Stimulated activated CD4-positive, alpha-beta T cell treated with anti-CD3 and anti-CD28 coated beads, Interleukin-12 subunit alpha, Interleukin-12 subunit beta, amount 100 ng/mL, for 4 hours (primary cell): ENCODE results near the gene HDAC9.
"Not testable (repeated sequence)": the region's sequence is repeated elsewhere in the genome, so short reads cannot be mapped to it uniquely, and the experiment has no call there.

Experiments used
- DNase-seq: peaks from one replicate; pipeline ENCODE4 v3.0.0-alpha.2; 2020

HDAC9 gene

GRCh38 chr7:18666107-18666728 is 170.7 kb downstream of the HDAC9 start:
- peak; percentile 36 for DNase-seq

DNA sequence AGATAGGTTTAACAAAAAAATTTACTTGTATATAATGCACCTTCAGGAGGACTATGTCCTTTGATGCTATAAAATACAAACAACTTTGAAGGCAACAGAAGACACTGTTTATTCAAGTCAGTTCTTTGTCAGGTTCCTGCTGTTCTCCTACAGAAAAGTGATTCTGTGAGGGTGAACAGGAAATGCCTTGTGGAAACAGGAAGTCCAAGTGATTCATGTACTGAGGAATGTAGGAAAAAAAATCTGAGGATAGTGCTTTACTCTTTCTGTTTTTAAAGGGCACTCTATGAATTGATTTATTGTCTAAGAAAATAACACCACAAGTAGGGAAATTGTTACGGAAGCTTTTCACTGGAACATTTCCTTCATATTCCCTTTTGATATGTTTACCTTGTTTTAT is 171.9 kb downstream of the HDAC9 start:
- DNase-seq = no peak

- DNase-seq = no peak
These were observed 175.6 kb downstream of the HDAC9 start for GRCh38 chr7:18671176-18671575.

DNA sequence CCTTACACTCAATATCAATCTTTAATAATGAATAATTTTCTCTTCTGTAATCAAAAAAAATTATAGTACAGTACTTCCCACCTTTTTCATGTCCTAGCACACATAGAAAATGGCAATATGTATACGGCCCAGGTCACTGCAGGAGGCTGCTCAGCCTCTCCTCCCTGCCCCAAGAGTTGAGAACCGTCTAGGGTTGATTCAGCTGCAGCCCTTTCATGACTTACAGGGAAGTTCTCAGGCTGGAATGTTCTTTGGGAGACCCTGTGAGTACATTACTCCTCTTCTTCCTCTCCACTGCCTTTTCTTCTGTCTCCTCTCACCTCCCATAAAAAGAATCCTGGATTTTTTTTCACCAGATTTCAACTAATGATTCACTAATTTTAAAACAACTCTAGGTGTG is 180.0 kb downstream of the HDAC9 start:
- no peak for DNase-seq

DNA sequence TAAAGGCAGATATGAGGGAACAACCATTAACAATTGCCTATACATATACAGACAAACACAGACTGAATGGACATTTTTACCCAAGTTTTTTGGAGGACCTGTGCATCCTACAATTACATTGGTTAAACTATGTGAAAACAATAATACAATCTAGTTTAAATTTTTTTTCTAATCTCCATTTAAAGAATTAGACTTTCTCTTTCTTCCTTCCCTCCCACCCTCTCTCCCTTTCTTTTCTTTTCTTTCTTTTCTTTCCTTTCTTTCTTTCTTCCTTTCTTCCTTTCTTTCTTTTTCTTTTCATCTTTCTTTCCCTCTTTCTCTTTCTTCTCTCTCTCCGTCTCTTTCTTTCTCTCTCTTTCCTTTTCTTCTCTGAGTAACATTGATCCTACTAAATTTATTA is 183.7 kb downstream of the HDAC9 start:
- no peak for DNase-seq

DNA sequence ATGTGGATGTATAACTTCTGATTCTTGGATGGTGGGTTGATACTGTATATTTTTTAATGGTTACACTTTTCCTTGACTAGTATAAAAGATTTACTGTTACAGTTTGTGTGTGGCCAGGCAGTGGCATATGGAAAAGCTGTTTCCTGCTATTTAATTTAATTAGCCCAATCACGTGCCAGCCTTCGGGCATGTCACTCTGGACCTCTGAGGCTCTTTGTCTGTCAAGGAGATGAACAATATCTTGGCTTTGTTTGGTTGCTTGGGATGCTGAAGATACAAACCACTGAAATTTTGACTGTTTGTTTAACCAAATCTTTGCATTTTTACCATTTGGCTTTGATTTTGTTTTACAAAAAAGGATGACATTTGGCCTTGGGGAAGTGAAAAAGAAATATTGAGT is 185.0 kb downstream of the HDAC9 start:
- DNase-seq = no peak

DNA sequence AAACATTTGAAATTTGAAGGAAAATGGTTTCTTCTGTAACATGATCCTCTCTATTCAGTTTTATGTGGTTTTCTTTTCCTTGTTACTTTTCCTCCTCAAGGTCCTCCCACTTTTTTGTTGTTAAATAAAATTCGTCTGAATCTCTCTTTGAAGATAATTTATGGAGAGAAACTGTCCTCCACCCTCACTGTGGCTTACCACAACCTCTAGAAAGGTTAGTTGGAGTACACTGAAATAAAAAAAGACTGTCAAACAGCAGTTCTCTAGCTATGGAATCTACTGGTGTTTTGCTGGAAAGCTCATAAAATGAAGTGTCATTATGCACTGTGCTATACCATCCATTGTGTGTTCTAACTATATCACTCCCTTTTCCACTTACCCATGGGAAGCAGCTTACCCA is 189.4 kb downstream of the HDAC9 start:
- no peak for DNase-seq

DNA sequence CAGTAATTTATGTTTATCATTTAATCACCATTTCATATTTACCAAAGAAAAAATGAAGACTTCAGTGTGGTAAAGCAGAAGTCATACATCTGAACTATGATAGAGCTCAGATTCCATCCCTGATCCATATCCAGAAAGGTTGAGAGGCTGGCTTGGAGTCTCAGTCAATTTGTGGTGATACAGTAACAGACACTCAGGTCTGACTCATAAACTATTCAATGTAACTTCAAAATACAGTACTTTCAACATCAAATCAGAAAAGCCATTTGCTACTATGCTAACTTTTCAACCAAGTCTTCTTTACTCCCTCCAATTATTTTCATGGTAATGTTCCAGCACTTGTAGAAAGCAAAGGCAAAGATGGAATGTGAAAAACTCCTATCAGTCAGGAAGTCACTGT is 190.4 kb downstream of the HDAC9 start:
- DNase-seq = no peak

GRCh38 chr7:18689551-18689950 is 194.0 kb downstream of the HDAC9 start:
- DNase-seq = no peak

- no peak for DNase-seq
These were observed 197.9 kb downstream of the HDAC9 start for GRCh38 chr7:18693406-18693805.

DNA sequence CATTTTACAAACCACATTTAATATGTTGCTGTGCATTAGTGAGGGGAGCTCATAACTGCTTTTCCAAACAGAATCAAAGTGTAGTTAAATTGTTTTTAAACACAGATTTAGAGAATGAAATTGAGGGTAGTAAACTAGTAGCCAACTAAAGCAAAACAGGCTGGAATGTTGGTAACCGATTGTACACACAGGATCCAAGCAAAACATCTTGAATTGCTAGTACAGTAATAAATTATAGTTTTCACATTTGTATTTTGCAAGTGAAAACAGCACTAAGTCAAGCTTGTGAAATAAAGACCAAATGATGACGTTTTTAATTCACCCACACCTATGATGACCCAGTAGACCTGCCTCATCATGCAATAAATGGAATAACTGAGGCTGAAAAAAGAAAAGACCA is 198.3 kb downstream of the HDAC9 start:
- DNase-seq = no peak

DNA sequence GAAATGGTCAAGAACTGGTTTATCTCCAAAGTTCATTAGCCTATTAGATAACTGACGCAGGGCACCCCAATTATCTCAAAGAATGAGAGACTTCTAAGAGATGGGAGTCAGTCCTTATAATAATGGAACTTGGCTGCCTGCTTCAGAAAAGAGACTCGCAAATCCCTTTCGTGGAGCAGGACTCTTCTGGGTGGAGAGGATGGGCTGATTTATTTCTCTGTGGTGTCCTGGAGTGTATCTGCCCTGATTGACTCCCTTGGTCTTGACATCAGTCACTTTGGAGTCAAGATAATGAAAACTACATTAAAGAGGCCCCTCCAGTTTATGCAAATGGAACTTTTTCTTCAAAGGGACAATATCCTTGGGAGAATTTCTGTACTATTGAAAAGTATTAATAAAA is 198.9 kb downstream of the HDAC9 start:
- DNase-seq = no peak

DNA sequence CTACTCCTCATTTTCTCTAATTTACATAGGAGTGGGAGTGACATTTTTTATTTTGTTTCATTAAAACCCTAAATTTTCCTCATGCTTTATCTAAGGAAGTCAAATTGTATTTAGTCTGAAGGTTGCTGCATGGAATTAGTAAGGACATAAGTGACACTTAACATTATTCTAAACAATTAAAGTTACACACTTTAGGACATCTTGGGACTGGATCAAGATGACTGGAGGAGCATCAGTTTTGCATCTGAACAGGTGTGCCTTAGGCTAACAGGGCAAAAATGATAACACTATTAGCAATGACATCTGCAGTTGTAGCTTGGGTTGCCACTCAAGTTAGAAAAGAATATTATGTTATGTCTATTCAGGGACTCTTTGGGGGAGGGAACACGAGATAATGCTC is 199.4 kb downstream of the HDAC9 start:
- no peak for DNase-seq

DNA sequence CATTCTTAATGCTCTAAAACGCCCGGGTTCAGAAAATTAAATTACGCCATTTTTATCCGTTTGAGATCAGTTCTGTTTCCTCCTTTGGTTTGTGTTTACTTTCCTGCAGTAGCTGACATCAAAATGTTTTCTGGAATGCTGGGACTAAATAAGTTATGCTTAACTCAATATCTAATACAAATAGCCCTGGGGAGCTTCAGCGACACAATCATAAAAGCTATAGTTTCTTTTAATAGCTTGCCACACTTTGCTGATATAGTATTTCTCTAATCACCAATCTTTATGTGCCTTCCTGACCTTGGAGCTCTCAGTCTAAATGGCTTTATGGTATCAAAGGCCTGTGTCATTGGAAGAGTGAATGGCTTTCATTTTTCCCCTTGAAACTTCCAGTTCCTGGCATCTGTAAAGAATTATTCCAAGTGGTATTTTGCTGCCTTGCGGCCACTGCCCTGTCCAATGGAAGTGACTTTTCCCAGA is 202.7 kb downstream of the HDAC9 start:
- no peak for DNase-seq

GRCh38 chr7:18700147-18700546 is 204.6 kb downstream of the HDAC9 start:
- no peak for DNase-seq

DNA sequence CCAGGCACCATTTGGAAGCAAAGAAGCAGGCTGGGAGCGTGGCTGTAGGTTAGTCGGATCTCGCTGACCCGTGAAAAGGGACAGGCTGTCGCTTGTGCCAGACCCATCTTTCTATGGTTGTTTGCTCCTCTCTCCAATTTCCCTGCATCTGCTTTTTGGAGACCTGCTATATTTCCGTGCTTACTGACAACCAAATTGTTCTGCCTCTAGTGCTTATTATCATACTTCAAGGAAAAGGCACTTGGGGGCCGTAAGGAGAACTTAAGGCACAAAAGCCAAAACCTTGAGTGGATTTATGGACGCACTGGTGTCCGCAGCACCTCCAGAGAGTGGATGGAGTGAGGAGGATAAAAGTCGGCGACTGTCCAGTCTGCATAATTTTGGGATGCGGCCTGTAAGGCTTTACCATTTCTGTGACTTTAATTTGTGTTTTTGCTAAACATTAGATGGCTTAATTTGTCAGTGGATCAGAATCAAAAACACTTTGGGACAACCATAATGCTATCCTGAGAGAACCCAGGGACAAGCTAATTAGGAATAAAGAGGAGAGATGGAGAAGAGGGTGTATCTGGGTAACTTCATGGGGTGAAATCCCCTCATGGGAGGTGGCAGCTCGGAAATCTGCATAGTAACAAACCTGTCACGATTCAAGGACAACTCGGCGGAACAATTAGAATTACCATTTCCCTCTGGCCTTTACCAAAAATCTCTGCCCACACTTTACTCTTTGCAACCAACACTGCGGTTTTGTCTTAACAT is 206.7 kb downstream of the HDAC9 start:
- DNase-seq = no peak

- no peak for DNase-seq
These were observed 208.1 kb downstream of the HDAC9 start for GRCh38 chr7:18703685-18704084.

DNA sequence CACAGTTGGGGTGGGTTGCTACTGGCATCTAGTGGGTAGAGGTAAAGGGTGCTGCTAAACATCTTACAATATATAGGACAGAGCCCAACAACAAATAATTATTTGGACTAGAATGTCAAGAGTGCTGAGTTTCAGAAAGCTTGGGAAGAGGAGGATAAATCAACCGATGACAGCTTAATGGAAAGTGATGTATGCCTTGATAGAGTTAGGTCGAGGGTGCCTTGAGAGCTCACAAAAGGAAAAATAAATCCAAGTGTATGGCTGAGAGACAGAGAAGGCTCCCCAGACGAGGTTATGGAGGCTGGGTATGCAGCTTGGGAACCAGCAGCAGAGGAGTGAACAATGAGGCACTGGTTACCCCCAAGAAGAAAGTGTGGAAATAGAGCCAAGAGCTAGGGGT is 211.1 kb downstream of the HDAC9 start:
- DNase-seq = no peak

DNA sequence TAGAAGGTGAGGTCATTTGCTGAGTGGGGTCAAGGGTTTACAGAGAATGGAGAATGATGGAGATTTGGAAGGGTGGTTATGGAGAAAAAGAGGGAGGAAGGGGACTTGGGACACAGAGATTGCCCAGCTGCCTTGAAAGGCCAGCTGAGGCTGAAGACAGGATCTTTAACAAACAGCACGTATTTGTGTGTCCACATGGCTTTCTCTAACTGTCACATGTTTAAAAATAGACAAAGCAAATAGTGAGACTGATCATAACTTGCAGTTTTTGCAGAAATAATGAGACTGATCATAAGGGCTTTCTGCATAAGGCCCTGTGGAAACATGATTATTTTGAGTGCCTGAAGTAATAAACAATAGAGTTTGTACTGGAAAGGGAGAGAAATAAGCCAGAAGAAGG is 212.7 kb downstream of the HDAC9 start:
- DNase-seq = no peak

DNA sequence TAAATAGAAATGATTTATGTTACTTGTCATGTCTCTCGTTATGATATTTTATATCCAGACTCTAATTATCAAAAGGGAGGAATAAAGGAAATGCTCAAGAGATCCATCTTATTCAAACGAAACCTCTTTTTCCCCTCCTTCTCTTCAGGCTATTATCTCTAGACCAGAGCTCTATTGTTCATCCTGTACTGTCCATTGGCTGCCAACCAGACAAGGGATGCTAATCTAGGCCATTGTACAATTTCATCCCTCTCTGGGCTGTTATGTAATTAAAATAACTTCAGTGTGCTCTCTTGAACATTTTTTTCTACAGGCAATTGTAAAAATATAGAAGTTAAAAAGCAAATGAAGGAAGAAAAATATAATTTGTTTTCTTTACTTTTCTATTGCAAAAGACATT is 220.4 kb downstream of the HDAC9 start:
- no peak for DNase-seq

DNA sequence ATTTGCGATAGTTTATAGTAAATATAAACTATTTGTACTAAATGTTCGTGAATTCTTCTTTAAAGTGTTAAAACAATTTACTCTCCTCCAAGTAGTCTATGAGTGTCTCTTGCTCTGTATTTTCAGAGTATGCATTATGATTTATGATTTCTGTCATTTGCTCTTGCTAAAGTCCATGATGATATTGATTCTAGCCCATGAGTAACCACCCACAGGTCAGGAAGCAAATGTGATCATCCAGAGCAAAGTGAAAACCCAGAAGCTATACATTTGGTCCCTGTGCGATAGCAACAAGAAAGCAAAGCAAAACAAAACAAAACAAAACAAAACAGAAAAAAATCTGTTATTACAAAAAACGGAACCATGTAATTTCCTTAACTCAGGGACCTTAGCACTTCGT is 225.9 kb downstream of the HDAC9 start:
- no peak for DNase-seq

DNA sequence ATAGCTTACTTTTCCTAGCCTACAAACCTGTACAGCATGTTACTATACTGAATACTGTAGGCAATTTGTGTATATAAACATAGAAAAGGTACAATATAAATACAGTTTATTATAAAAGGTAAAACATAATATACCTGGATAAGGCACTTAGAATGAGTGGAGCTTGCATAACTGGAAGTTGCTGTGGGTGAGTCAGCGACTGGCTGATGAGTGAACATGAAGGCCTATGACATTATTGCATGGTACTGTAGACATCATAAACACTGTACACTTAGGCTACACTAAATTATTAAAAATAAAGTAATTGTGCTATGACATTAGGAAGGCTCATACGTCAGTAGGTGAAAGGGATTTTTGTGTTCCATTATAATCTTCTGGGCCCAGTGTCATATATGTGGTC is 228.8 kb downstream of the HDAC9 start:
- DNase-seq = no peak

DNA sequence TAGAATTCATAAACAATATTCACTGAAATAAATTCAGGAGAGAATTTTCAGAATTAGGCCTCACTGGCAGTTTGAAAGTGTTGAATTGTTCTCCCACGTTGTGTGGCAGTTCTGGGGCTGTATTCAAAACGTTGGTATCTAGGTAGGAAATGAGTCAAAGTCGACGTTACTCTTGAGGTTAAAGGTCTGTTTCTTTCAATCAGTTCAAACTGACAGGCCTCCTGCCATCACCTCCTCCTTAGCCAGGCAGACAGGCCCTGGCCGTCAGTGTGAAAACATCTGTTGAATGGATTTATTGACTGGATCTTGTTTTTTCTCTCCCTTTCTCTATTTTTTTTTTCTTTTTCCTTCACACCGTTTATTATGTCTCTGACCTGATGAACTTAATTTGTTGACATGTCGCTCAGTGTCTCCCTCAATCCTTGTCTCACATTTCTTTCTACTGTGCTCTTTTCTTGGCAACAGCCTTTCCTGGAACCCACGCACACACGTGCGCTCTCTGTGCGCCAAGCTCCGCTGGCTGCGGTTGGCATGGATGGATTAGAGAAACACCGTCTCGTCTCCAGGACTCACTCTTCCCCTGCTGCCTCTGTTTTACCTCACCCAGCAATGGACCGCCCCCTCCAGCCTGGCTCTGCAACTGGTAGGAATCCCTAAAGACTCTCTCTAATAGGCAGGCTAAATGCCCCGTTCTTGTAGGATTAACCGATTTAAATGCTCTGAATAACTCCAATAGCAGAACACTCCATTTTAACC is 231.7 kb downstream of the HDAC9 start:
- no peak for DNase-seq

- DNase-seq = not testable (repeated sequence)
These were observed 240.5 kb downstream of the HDAC9 start for GRCh38 chr7:18736012-18736411.
